HG02852 (cell line): Measurements from ENCODE around the gene ATG14.
A peak's percentile ranks its signal among the peaks of the same experiment; 100 is the strongest.
"Not testable (repeated sequence)": the region's sequence is repeated elsewhere in the genome, so short reads cannot be mapped to it uniquely, and the experiment has no call there.

Experiments used
- ATAC-seq: cut with Tn5 transposase; IDR thresholded peaks from one replicate; pipeline ENCODE4 v1.9.1; 2021; ENCODE audit warnings: mild to moderate bottlenecking, moderate library complexity; ENCODE audit not compliant: unreplicated experiment

The ATG14 gene

DNA sequence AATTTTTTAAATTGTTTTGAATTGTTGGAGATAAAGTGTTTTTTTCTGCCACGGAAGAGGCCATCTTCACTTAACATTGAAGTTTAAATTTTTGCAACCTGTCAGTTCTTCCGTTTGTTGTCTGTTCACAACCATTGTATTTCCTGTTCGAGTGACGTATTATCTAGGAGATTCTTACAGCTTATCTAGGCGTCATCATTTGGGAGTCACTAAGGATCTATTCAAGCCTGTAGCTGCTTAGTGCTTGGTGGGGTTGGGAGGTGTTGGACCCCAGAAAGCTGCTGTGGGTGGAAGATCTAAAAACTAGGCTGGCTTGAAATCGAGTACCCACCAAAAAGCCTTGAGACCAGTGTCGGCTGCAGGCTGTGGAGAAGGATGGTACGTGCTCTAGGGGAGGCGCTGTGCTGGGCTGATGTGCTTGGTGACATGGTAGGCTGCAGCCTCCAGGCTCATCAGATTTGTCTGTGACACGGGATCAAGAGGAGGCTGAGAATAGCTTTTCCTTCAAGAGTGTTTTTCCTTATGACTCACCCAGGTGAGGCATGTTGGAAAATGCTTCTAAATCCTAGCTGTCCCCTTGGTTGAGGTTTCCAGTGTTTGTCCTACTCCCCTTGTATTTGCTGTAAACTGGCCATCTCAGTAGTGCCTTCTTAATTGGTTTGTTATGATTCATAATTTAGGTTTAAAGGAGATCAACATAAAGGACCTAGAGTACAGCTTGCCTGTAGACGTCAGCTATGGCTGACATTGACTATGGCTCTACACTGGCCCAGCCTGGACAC lies 57.8 kb downstream of the ATG14 start:
- ATAC-seq = no peak

DNA sequence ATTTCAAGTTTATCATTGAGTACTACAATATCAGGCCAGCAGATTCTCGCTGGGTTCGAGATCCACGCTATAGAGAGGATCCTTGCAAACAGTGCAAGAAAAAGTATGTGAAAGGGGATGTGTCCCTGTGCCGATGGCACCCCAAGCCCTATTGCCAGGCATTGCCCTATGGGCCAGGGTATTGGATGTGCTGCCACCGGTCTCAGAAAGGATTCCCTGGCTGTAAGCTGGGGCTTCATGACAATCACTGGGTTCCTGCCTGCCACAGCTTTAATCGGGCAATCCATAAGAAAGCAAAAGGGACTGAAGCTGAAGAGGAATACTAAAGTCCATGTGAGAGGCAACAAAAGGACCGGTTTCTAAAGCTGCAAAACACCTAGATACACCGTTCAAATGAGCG lies 59.4 kb downstream of the ATG14 start:
- no peak for ATAC-seq

DNA sequence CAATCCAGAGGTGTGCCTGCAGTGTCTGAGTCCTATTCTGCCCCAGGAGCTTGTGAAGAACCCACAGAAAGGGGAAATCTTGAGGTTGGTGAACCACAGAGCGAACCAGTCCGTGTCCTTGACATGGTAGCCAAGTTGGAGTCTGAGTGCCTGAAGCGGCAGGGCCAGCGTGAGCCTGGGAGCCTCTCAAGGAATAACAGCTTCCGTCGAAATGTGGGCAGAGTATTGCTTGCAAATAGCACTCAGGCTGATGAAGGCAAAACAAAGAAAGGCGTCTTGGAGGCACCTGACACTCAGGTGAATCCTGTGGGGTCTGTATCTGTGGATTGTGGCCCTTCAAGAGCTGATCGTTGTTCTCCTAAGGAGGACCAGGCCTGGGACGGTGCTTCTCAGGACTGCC lies 60.5 kb downstream of the ATG14 start:
- ATAC-seq = no peak

DNA sequence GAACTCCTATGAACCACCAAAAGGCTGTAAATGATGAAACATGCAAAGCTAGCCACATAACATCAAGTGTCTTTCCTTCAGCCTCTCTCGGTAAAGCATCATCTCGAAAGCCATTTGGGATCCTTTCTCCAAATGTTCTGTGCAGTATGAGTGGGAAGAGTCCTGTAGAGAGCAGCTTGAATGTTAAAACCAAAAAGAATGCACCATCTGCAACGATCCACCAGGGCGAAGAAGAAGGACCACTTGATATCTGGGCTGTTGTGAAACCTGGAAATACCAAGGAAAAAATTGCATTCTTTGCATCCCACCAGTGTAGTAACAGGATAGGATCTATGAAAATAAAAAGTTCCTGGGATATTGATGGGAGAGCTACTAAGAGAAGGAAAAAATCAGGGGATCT lies 61.2 kb downstream of the ATG14 start:
- ATAC-seq = no peak

DNA sequence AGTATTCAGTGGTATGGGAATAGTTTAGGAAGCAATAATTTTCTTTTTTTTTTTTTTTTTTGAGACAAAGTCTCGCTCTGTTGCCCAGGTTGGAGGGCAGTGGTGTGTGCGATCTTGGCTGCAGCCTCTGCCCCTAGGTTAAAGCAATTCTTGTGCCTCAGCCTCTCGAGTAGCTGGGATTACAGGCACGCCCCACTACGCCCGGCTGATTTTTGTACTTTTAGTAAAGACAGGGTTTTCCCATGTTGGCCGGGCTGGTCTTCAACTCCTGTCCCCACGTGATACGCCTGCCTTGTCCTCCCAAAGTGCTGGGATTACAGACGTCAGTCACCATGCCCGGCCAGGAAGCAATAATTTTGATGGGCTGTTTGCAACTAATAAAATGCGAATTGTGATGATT lies 62.1 kb downstream of the ATG14 start:
- no peak for ATAC-seq

DNA sequence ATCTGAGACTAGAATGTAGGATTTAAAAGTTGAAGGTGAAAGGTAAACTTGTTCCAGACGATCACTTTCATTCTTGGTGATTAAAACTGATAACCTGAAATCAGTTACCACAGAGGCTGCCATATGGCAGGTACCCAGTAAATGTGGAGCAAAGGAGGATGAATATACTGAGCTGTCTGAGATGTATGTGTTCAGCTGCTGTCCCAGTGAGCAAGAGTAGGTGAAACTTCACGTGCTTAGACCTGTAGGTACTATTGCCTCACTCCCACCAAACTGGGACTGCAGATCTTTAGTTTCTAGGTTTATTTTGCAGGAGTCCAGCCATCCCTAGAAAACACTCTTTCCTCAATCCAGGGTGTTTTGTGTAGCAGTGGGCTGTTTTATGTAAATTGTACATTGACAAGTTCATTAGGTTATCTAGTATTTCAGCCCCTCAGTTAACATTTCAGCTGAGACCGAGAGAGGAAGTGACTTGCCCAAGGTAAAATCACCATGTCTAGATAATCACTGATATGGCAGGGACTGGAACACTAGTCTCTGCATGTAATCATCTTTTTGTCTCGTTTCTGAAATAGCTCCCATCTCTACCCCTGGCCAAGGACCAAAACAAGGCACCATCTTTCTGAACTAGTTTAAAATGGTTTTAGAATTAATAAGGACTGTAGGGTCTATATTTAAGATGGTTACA lies 62.7 kb downstream of the ATG14 start:
- no peak for ATAC-seq

DNA sequence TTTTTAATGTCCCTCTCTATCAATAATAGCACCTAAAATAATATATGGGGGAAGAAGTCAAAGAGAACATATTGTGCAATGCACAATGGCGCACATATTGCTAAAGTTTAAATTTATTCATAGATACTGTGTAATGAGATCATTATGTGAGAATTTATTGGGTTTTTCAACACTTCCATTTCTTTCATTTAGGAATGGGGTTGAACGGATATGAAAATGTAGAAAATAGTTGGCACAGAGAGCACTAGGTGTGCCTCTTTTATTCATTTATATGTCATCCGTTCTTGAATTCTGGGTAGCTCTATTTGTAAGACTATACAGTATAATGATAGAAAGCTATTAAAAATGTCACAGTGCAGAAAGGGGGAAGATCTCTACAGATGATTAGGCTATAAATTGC lies 63.9 kb downstream of the ATG14 start:
- ATAC-seq = no peak

DNA sequence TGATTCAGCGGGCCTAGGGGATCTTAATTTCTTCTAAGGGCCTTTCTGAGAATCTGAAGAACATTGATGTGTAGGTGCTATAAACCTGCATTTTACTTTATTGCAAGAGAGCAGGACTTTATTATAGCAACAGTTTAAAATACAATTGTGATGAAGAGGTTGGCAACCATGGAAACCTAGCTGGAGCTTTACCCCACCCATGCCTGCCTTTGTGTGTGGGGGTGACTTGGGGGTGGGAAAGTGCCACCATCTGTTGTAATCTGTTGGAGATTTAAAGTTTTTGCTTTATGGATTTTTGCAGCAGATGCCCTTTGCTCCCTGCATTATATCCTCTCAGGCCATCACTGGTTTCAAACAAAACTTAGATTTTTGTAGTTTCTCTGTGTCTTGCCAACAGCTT lies 64.6 kb downstream of the ATG14 start:
- ATAC-seq = no peak

DNA sequence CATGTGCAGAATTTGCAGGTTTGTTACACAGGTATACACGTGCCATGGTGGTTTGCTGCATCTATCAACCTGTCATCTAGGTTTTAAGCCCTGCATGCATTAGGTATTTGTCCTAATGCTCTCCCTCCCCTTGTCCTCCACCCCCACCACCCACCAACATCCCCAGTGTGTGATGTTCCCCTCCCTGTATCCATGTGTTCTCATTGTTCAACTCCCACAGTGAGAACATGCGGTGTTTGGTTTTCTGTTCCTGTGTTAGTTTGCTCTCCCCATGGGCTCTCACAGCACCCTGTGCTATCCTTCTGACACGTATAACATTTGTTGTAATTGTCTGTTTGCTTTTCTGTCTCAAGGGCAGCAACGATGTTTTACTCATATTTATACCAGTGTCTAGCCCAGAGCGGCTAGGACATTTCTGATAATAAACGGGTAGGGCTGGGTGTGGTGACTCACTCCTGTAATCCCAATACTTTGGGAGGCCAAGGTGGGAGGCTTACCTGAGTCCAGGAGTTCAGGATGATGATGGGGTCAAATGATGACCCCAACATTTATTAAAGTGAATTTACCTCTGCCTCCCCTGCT lies 67.0 kb downstream of the ATG14 start:
- not testable (repeated sequence) for ATAC-seq

DNA sequence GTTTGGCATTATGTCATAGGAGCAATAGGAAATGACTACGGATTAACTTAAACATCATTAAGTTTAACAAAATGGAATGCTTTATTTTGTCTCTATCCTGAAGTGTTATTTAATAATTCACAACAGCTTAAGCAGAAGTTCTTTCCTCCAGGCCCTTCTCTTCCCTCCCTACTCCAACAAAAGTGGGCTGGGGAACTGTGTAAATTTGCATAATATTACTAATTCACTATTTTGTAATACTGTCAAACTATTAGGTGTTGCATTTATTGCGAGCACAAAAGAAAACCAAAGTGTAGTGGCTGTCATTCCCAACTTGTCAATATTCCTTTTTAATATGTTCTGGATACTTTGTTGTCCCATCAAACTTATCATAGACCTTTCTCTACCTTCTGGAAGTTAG lies 69.8 kb downstream of the ATG14 start:
- ATAC-seq = no peak

DNA sequence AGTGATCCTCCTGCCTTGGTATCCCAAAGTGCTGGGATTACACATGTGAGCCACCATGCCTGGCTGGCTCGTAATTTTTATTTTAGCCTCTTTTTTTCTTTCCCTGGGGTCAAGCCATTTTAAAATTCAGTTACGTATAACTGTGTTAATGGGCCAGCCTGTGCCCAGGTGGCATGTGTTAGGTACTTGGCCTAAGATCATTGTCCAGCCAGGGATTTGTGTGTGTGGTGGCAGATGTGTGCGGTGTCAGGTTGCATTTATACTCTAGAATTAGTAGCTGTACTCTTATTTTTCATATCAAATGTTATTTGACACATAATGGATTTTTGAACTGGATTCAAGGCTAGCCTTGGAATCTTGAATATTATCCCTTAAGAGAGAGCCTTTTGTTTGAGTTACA lies 71.1 kb downstream of the ATG14 start:
- no peak for ATAC-seq

DNA sequence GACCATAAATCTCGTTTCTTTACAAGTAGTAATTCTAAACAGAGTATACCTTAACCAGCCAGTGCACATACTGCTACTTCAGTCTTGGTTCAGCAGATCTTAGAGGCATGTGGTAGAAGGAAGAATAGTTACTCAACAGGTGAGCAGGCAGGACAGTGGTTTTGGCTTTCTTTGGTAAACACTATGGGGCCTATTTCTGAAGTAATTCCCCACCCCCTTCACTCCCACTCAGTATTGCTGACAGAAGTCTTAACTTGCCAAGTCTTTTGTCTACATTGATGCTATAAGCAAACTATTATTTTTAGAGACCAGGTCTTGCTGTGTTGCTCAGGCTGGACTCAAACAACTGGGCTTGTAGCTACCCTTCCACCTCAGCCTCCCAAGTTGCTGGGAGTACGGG lies 71.9 kb downstream of the ATG14 start:
- peak; percentile 90 for ATAC-seq

DNA sequence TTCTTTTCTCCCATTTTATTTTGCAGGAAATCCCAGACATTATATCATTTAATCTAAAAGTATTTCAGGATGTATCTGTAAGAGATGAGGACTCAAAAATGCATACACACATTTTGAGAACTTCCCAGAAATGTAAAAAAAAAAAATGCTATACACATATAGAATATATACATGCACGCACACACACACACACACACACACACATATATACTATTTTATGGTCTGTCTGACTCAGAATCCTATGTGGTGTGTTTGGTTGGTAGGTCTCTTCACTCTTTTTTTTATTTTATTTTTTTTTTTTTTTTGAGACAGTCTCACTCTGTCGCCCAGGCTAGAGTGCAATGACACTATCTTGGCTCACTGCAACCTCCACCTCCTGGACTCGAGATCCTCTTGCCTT lies 74.9 kb downstream of the ATG14 start:
- ATAC-seq = no peak

DNA sequence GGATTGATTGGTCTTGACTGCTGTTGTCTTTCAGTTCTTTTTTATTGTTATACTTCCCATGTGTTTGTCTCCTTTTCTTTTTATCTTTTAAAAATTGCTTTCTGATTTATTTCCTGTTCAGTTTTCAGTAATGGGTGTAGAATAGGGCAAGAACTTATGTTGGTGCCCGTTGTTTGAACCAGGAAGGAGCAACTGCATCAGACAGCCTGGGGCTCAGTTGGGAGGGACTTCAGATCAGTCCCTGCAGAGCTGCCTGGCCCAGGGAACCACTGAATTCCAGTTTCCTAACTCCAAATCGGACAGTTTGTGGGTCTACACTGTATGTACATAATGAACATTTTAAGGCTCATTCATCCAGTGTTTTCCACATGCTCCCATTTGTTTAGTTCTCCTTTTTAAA lies 75.5 kb downstream of the ATG14 start:
- ATAC-seq = no peak

DNA sequence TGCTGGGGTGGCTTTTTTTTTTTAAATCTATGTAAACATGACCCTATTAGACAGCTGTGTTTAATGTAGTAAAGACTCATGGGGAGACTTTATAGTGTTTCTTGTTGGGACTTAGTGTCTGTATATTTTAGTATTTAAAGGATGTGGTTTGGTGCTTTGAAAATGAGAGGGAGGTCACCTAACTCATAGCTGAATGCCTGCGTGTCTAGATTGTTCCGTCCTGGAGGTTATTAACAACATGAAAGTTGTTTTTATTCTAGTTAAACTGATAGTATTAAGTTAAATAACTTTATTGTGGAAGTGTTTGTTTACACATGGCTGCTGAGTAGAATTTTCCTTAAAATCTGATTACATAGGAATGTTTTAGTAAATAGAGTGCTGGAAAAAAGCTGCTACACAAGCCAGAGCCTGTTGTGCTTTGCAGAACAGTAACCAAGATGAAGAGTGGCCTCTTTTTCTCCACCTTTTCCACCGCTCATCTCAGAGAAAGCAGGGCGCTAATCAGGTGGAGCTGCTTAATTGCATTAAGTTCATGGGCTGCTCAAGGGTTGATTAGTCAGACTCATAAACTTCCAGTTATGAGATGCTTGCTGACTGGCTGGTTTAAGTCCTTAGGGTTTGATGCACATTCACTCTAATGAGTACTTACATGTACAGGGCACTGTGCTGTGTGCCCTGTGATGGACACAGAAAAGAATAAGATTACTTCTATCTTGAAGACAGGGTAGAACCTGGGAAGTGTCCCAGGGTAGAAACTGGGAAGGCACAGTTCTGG lies 77.7 kb downstream of the ATG14 start:
- ATAC-seq = peak; percentile 68

DNA sequence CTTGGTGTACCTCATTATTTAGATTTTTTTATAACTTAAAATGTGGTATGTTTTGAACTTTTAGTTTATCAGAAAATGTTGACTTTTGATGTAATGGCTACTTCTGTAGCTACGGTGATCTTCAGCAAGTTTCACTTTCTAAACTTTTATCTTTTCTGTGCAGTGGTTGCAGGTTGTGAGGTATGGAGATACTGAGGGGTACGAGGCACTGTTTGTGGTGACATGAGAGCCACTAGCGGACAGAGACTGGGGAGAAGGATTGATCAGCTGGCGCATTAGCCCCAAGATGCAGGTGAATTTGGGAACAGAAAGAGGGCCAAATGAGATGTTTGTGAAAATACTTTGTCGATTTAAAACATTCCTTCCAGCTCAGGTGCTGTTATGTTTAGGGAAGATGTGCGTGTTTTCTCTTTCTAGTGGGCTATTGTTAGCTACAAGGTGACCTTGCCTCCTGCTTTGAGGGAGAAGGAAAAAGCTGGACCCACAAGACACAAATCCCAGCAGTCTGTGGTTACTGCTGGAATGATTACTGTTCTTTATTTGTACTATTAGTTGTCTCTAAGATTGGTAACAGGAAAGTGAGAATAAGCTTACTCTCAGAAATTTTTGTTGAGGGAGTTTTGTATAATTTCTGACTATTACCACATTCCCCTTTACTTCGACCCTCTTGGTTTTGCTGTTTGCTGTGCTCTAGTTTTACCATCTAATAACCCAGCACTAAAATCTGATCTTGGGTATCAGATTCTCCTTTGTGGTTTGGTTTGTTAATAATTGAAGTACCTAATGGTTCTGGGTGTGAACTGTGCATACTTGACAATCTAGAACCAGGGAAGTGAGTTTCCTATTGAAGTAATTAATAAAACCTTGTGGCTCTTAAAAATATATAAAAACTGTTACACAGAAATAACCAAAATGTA lies 78.7 kb downstream of the ATG14 start:
- peak; percentile 60 for ATAC-seq

DNA sequence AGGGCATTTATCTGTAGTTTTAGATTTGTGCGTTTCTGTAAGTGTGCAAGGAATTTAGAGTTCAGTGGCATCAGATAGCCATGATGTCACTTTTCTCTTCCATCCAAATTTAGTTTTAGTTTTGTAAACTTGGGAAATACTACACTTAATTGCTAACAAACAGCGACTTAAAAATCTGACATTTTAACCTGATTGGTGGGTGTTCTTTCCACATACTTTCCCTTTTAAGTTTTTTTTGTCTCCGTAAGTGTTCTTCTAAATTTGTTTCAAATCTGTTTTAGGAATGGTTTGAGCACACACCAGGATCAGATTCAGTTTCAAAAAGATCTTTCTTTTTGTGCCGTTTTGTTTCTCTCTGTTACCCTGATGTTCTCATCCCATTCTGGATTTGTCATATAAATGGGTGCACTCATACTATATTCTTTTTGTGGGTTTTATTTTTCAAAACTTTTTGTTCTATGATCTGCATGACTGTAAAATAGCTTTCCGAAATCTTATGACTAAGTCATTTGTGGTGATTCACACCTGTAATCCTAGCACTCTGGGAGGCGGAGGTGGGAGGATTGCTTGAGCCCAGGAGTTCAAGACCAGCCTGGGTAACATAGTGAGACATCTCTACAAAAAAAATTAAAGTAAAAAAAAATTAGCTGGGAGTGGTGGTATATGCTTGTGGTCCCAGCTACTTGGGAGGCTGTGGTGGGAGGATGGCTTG lies 81.5 kb downstream of the ATG14 start:
- ATAC-seq = no peak

DNA sequence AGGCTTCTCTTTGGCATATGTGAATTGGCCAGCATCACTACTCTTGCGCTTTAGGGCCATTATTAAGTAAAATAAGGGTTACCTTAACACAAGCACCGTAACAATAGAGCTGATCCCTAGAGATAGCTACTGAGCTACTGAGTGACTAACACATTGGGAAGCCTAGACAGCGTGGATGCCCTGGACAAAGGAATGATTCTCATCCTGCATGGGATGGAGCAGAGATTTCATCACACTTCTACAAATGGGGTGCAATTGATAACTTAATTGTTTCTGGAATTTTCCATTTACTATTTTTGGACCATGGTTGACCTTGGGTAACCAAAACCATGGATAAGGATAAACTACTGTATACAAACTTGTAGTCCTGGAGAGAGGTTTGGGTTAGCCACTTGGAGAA lies 83.3 kb downstream of the ATG14 start:
- no peak for ATAC-seq

DNA sequence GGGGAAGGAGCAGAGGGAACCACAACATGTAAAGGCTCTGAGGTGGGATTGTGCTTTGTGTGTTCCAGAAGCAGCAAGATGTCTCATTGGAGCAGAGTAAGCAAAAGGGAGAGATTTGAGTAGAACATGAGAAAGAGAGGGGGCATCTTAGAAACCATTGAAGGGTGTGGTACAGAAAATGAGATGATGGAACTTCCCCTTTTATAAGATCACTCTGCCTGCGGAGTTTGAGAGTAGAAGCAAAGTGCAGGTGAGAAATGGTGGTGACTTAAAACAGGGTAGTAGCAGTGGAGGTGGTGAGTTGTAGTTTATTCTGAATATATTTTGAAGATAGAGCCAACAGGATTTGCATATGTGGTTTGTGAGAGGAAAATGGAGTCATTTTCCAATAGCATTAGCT lies 84.5 kb downstream of the ATG14 start:
- ATAC-seq = peak; percentile 88

DNA sequence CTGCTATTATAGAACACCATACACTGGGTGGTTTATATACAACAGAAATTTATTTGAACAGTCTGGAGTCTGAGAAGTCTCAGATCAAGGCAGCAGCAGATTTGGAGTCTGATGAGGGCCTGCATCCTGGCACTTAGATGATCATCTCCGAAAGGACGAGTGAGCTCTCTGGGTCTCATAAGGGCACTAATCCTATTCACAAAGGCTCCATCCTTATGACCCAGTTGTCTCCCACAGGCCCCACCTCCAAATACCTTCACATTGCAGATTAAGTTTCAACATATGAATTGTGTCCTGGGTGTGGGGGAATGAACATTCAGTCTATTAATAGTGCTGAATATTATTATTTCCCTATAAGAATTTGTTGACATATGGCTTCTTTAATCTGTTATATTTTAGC lies 86.8 kb downstream of the ATG14 start:
- ATAC-seq = no peak
